Skeletal muscle cell (primary cell): Measurements from ENCODE around the gene RPL19.
"Not testable (repeated sequence)": the region's sequence is repeated elsewhere in the genome, so short reads cannot be mapped to it uniquely, and the experiment has no call there.

Experiments
- DNase-seq: peaks from one replicate; pipeline ENCODE4 v3.0.0-alpha.2; 2010; ENCODE audit warnings: low read depth
- H3K4me3 ChIP-seq: 2 replicates; pipeline ENCODE4 v1.5.1; 2011; ENCODE audit warnings: low read depth, mild to moderate bottlenecking, control low read depth, low read length, moderate library complexity

Gene RPL19

GRCh38 chr17:39236981-39237441, 36.9 kb downstream of the RPL19 start:
- no peak overlapping the region for H3K4me3 ChIP-seq
- DNase-seq, result no peak

GRCh38 chr17:39237586-39237985, 37.5 kb downstream of the RPL19 start:
- no peak for DNase-seq
- H3K4me3 ChIP-seq, result no peak overlapping the region

- no peak for DNase-seq
- H3K4me3 ChIP-seq, result no peak overlapping the region
Measured at GRCh38 chr17:39238311-39238972, 38.4 kb downstream of the RPL19 start.

- no peak overlapping the region for H3K4me3 ChIP-seq
- no peak for DNase-seq
Measured at GRCh38 chr17:39239640-39240314, 39.7 kb downstream of the RPL19 start.

GRCh38 chr17:39240631-39241030, 40.5 kb downstream of the RPL19 start:
- H3K4me3 ChIP-seq, result no peak overlapping the region
- no peak for DNase-seq

- DNase-seq, result no peak
- H3K4me3 ChIP-seq, result no peak overlapping the region
Measured at GRCh38 chr17:39243155-39243554, 43.1 kb downstream of the RPL19 start.

GRCh38 chr17:39244016-39244599, 44.0 kb downstream of the RPL19 start:
- no peak for DNase-seq
- H3K4me3 ChIP-seq, result no peak overlapping the region

GRCh38 chr17:39244600-39245570, 44.8 kb downstream of the RPL19 start:
- peak; percentile 33 for DNase-seq
- H3K4me3 ChIP-seq, result no peak overlapping the region

- DNase-seq, result no peak
Measured at GRCh38 chr17:39246274-39246673, 46.2 kb downstream of the RPL19 start.

GRCh38 chr17:39250076-39250475, 50.0 kb downstream of the RPL19 start:
- not testable (repeated sequence) for H3K4me3 ChIP-seq

More at GRCh38 chr17:39246274-39246673, 46.2 kb downstream of the RPL19 start:
- no peak overlapping the region for H3K4me3 ChIP-seq

GRCh38 chr17:39251997-39252396, 51.9 kb downstream of the RPL19 start:
- no peak for DNase-seq
- H3K4me3 ChIP-seq, result no peak overlapping the region

More at GRCh38 chr17:39250076-39250475, 50.0 kb downstream of the RPL19 start:
- DNase-seq, result not testable (repeated sequence)

- H3K4me3 ChIP-seq, result no peak overlapping the region
- no peak for DNase-seq
Measured at GRCh38 chr17:39252788-39253460, 52.8 kb downstream of the RPL19 start.
